GM12892 (cell line): ENCODE measurements around the gene SLC66A2.

Experiments used
- POLR2A ChIP-seq: IDR thresholded peaks from 2 replicates; pipeline ENCODE4 v1.6.1; 2011; ENCODE audit warnings: low read depth, low read length, control low read depth
- POLR2AphosphoS5 ChIP-seq: IDR thresholded peaks from 2 replicates; pipeline ENCODE4 v1.6.1; 2011; ENCODE audit warnings: low read depth, low read length, control low read depth
- TAF1 ChIP-seq: IDR thresholded peaks from 2 replicates; pipeline ENCODE4 v1.6.1; 2011; ENCODE audit warnings: low read depth, mild to moderate bottlenecking, control low read depth, low read length, borderline replicate concordance

DNA sequence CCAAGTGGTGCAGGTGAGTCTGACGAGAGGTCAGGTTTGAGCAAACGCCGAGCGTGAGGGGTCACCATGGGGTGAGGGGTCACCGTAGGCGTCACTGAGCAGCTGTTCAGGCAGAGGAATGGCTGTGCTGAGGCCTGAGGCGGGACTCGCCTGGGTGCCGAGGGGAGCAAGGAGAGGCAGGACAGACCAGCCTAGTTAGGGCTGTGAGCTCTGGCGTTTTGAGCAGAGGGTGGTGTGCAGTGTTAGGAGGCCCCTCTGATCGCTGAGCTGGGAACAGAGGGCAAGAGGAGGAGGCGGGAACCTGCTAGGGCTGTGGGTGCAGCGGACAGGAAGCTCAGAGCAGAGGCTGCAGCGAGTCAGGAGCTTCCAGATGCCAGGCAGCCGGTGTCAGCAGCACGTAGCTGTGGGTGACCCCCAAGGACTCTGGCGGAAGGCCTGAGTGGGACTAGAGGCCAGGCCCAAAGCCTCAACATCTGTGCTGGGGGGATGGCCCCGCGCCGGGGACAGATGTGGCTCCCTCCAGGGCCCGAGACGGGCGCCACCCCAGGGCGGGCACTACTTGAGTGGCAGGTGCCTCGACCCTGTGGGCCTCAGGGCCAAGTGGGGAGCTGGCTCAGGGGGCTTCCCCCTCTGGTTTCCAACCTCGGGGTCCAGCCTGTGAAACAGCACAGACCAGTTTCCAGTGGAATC, 98.0 kb downstream of the SLC66A2 start:
- no peak for TF ChIP-seq POLR2AphosphoS5
- TF ChIP-seq POLR2A: no peak
- TF ChIP-seq TAF1: no peak
